ENCODE measurements around the gene LAMA2.

Gene LAMA2

GRCh38 chr6:129188795-129189194, 305.9 kb downstream of the LAMA2 start:
- peak; percentile 1 for DNase-seq

GRCh38 chr6:129189266-129189665, 306.3 kb downstream of the LAMA2 start:
- no peak for DNase-seq

DNA sequence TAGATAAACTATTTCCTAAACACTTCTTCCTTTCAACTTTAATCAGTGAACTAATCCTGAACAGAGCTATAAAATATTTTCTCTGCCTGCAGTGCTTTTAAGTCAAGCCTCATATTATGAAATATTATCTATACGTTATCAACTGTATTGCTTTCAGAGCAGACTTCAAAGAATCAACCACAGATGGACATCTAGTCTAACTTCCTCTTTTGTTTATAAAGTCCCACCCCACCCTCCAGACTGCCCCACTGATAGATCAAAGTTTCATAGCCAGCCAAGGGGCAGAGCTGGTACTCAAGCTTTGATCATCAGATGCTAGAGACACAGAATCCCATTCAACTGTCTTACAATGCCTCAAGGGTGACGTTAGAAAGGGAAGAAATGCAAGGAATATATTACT, 308.3 kb downstream of the LAMA2 start:
- peak; percentile 34 for DNase-seq

GRCh38 chr6:129192458-129192989, 309.6 kb downstream of the LAMA2 start:
- DNase-seq: no peak

DNA sequence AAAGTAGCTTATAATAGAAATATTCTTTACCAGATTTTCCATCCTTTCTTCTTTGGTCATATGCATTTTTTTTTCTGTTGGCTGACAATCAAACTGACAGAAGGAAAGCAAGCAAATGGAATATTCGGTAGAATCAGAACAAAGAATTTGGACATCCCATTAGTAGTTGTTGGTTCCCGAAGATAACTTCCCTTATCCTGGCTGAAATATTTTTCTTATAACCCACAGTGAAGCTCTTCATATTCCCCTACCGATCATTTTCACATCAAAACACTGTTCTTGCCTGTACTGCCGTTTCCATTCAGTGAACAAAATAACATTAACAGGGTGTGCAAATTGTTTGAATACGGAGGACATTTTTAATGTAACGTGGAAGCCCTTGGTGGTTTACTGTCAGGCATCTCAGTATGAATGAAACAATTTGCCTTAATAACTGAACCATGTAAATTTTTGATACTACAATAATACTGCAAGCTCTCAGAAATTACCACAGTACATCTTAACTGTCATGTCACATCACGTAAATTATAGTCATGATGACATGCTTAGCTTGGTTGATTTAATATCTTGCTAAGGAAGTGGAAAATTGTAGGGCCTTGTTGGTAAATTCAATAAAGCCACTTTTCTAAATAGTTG, 311.5 kb downstream of the LAMA2 start:
- DNase-seq: no peak

DNA sequence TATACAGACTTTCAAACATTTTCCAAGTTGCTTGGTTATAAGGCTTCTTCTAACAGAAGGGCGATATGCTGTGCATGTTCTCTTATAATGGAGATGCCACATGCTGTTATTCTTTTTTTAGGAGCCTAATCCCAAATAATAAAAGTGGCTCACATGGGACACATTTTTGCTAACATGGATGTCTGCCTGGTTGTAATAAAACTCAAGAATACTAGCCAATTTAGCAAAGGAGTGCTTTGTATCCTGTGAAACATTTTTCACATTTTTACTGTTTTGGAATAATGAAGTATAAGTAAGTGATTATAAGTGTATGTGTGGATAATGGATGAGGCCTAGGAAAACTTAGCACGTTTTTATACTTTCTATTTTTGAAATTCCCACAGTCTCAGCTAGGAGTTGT, 312.2 kb downstream of the LAMA2 start:
- DNase-seq: no peak

- DNase-seq: no peak
Observed at GRCh38 chr6:129195643-129196042, 312.7 kb downstream of the LAMA2 start.

- DNase-seq: no peak
Observed at GRCh38 chr6:129197154-129197553, 314.2 kb downstream of the LAMA2 start.

GRCh38 chr6:129200151-129200550, 317.2 kb downstream of the LAMA2 start:
- no peak for DNase-seq

DNA sequence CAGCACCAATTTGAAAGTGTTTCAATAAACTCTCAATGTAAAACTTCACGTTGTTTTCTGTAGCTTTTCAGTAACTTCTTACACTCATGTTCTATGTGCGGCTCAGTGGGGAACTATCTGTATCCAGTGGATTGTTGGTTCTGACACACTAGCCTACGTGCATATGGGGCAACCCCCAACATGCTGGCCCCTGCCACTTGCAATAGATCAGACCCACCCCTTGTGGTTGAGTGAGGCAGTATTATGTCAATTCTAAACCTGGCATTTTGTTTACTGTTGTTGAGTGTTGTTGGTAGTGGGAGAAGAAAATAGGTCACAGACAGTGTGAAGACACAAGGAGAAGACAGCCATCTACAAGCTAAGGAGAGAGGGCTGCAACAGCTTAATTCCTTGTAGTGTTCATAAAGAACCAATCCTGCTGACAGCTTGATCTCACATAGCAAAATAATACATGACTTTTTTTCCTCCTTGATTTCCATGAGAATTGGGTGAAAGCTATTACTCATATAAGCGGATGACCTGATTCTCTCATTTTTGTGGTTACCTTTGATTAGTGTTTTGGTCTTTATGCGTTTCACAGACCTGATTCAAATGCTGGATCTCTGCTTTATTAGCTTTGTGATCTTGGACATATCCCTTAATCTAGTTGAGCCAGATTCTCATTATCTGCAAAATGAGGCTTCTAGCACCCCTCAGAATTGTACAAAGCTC, 320.4 kb downstream of the LAMA2 start:
- no peak for DNase-seq

DNA sequence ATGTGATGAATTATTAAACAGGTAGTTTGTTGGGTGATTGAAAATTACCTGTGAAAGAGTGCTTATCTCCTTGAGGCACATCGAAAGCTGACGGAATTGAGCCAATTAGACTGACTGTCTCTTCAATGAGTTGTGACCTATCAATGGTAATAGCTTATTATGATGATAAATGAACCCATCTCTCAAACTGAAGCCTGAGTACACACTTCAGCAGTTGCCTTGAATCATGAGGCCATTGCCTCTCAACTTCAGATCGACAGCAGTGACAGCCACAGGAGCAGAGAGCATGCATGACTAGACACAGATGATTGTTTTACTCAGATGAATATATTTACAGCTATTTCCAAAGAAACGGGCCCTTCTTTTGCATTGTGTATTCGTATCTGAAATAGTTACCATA, 323.9 kb downstream of the LAMA2 start:
- no peak for DNase-seq

GRCh38 chr6:129207832-129208231, 324.9 kb downstream of the LAMA2 start:
- DNase-seq: no peak

GRCh38 chr6:129208415-129209034, 325.6 kb downstream of the LAMA2 start:
- DNase-seq: no peak

DNA sequence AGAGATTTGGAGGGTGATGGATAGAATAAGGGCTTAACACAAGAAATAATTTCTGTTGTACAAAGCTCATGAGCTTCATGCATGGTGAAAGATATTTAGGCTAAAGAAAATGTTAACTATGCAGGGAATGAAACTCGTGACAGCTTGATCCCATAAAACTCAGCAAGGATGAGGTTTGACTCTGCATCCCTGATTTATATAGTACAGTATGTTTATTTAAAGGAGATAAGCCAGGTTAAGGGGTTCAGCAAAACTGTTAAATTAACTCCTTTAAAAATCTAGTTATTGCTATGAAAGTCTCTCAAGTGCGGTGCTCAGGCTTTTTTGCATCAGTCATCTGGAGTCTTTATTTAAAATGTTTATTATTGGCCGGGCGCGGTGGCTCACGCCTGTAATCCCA, 326.4 kb downstream of the LAMA2 start:
- no peak for DNase-seq

- DNase-seq: no peak
Observed at GRCh38 chr6:129210684-129211083, 327.7 kb downstream of the LAMA2 start.

DNA sequence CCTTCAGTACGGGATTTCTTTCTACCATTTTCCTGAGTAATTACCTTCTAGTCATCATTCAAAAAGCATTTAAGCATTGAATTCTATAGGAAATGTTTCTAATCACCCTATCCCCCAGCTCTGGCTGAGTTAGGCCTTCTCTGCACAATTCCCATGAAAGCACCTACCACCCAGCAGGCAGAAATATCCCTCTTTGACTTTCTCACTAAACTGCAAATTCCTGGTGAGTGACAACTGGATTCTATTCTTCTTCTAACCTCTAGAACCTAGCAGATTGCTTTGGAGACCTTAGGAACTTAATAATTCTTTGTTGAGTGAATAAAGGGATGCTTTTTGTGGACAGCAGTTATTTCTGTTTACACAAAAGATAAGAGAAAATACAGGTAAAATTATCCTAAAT, 328.7 kb downstream of the LAMA2 start:
- DNase-seq: no peak

DNA sequence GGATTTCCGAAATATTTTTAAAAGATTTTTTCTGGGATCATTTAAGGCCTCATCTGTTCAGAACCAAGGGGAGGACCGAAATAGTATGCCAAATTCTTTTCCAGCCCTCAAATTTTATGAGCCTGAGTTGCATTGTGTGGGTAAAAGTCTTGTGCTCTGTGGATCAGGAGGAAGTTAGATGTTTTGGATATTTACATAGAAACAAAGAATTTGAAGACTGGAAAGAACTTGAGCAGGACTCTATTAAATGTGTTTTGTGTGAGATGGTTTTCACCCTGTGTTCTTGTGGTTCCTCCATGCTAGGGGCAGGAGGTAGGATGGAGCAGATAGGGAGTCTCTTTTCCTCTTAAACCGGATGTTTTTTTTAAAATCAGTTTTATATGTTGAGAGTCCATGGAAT, 329.1 kb downstream of the LAMA2 start:
- no peak for DNase-seq

- no peak for DNase-seq
Observed at GRCh38 chr6:129215246-129215645, 332.3 kb downstream of the LAMA2 start.

DNA sequence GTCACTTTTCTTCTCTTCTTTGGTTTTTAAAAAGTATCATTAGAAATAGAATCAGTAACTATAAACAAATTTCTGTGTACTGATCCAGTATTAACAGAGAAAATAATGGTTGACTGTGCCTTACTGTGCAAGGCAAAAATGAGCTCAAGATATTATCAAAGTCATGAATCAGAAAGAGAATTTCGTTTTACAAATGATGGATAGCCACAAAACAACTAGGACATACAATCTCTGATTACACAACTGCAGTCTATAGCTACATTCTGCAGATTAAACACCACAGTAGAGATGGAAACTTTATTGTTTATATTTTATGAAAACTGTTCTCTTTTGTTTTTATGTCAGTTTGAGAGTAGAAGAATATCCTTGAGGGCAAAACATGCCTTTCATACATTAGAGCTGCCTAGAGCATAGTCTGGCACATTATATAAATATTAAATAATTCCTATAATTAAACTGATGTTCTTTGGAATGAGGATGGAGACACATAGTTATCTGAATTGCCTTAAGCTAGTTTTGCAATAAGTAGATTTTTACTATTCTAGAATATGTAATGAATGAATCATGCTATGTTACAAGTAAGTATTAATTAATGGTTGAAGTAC, 333.1 kb downstream of the LAMA2 start:
- no peak for DNase-seq

DNA sequence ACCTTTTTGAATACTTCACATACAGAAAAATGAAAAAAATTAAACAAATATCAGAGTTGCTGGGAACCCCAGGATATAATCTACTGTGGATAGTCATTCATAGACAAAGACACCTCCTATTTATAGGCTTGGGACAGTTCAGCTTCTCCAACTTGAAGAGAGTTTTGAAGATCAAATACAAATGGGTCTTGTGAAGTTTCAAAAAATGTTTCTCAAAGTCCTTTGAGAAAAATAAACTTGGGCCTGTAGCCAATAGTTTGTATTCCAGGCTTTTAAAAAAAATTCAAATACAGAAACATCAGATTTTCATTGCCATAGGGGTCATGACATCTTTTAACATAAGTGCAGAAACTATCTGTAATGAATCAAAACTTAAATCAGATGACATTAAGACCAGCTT, 334.8 kb downstream of the LAMA2 start:
- no peak for DNase-seq

DNA sequence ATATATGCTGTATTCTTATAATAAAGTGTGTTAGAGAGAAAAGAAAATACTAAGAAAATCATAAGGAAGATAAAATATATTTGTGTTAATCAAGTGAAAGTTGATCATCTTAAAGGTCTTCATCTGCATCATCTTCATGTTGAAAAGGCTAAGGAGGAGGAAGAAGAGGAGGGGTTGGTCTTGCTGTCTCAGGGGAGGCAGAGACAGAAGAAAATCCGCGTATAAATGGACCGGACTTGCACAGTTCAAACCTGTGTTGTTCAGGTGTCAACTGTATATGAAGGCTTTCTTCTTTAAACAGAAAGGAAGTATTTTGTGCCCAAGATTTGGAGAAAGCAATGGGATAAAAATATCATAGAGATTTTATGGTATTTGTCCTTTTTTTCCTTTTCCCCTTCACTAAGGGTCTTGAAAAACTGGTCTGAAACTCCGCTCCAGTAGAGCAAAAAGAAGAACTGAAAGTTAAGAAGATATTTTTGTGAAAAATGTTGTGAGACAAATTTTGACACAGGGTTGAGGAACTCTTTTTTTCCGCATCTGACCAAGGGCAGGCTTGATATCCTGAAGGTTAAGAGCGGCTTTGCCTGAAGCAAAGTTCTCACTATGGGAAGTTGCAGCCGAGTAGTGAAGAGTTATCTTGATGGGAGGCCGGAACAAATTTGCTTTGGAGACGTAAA, 350.7 kb downstream of the LAMA2 start:
- DNase-seq: no peak

- no peak for DNase-seq
Observed at GRCh38 chr6:129235167-129236000, 352.4 kb downstream of the LAMA2 start.

Data from hematopoietic multipotent progenitor cell treated with erythropoietin and hydrocortisone succinate and interleukin-3 and kit ligand, for 6 days (in vitro differentiated cells).